Kidney (tissue), 14 donors: ENCODE results near the gene RFTN2. TPM values are rescaled to one million over a fixed set of nuclear protein-coding genes. Genes with fewer than 3 reads are reported as not detected.

Experiments used
- DNase-seq, 5 donors: peaks; one replicate each; pipeline ENCODE4 v3.0.0-alpha.2; 2013 to 2020
- FAIRE-seq: peaks from 2 replicates; lab custom pipeline; 2012; peaks lifted over from hg19 to GRCh38; lab: Jason Lieb, UNC
- H3K27ac ChIP-seq, 2 donors: one replicate each; pipeline ENCODE4 v1.7.0; 2013; ENCODE audit warnings: low read depth in 2 of 2, low read length in 2 of 2, inconsistent platforms in 1 of 2
- H3K27me3 ChIP-seq: one replicate; pipeline ENCODE4 v1.7.1; 2013; ENCODE audit warnings: low read length, inconsistent platforms; ENCODE audit not compliant: control insufficient read depth, insufficient read depth
- H3K36me3 ChIP-seq, 3 donors: one replicate each; pipeline versions ENCODE4 v1.7.0 to v1.7.1; 2013; ENCODE audit warnings: low read length in 3 of 3, control low read depth in 1 of 3, inconsistent platforms in 1 of 3; ENCODE audit not compliant: insufficient read depth in 3 of 3, control insufficient read depth in 2 of 3
- H3K4me1 ChIP-seq, 3 donors: one replicate each; pipeline versions ENCODE4 v1.7.0 to v1.7.1; 2013; ENCODE audit warnings: low read length in 3 of 3, inconsistent platforms in 1 of 3, low read depth in 1 of 3; ENCODE audit not compliant: control insufficient read depth in 2 of 3, insufficient read depth in 2 of 3
- H3K4me3 ChIP-seq, 3 donors: one replicate each; pipeline versions ENCODE4 v1.7.0 to v1.8.1; 2013; ENCODE audit warnings: low read length in 3 of 3, control low read depth in 1 of 3, inconsistent platforms in 1 of 3
- H3K9ac ChIP-seq, 3 donors: one replicate each; pipeline versions ENCODE4 v1.7.0 to v1.7.1; 2013; ENCODE audit warnings: low read length in 3 of 3, control low read depth in 1 of 3, inconsistent platforms in 1 of 3
- H3K9me3 ChIP-seq, 3 donors: one replicate each; pipeline versions ENCODE4 v1.7.0 to v1.7.1; 2013; ENCODE audit warnings: low read length in 3 of 3, control low read depth in 1 of 3, inconsistent platforms in 1 of 3; ENCODE audit not compliant: control insufficient read depth in 2 of 3, insufficient read depth in 1 of 3
- CTCF ChIP-seq: IDR thresholded peaks from 3 replicates; pipeline ENCODE4 v1.5.1; 2012; ENCODE audit warnings: mild to moderate bottlenecking, moderate library complexity, borderline replicate concordance; ENCODE audit not compliant: insufficient read depth; ENCODE audit errors: extremely low read depth
- intact Hi-C: fragments of 100-400 bp; cut with DNase I; formaldehyde crosslinking; loops from one replicate; pipeline ENCODE4 v1.11.1; 2022
- polyA plus RNA-seq: library from polyadenylated mRNA; stranded (reverse); fragments of 350-450 nt; fragmentation: Illumina TruSeq; extraction: RNeasy Lipid Tissue Mini Kit (QIAGEN cat#74804); gene quantifications from one replicate; pipeline ENCODE4 v1.2.3, GENCODE V29; 2014; ENCODE audit warnings: low read depth, low replicate concordance; ENCODE audit not compliant: insufficient read depth
- total RNA-seq: library from RNA; stranded (reverse); fragmentation: NEBNext Ultra II Directional; extraction: Animal tissue kit (Norgen Biotek cat#: 25700); gene quantifications from one replicate; pipeline ENCODE4 v1.2.1, GENCODE V29; 2021
- donor health status: control.
- donor health status: control.
- donor health status: control.
- donor health status: control.
- donor health status: control.
- donor health status: DM: yes; HTN: yes; CAD: no.
- donor health status: Normal renal cell carcinoma (clear cell type).

The RFTN2 gene
- total and polyA plus RNA-seq, 2 donors from 2014 or later: 1.4 to 4.0 TPM

DNA sequence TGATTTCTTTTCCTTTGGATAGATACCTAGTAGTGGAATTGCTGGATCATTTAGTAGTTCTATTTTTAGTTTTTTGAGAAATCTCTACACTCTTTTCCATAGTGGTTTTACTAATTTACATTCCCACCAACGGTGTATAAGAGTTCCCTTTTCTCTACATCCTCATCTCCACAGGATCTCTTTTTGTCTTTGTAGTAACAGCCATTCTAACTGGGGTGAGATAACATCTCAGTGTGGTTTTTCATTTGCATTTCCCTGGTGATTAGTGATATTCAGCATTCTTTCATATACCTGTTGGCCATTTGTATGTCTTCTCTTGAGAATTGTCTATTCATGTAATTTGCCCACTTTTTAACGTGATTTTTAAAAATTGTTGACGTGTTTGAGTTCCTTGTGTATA, 13.8 kb downstream of the RFTN2 start:
- Histone ChIP-seq H3K9me3 (no peaks in the 10 kb centered on the region), H3K4me3 (no peak overlapping the region), H3K27me3 (no peaks in the 10 kb centered on the region), H3K27ac (no peak overlapping the region), H3K36me3 (no peaks in the 10 kb centered on the region), H3K9ac (no peak overlapping the region), H3K4me1 (no peaks in the 10 kb centered on the region)
- FAIRE-seq (no peak), DNase-seq (no peak)
- TF ChIP-seq CTCF: no peak
- intact Hi-C loops: no loop called here

GRCh38 chr2:197657562-197657961, 17.8 kb downstream of the RFTN2 start:
- H3K9me3 ChIP-seq: no peaks in the 10 kb centered on the region
- DNase-seq (no peak), FAIRE-seq (no peak)

GRCh38 chr2:197647961-197648690, 27.3 kb downstream of the RFTN2 start:
- H3K9ac ChIP-seq: no peak overlapping the region
- H3K4me3 ChIP-seq: no peak overlapping the region
- DNase-seq (peak in 1 of 5 donors; percentile 12), FAIRE-seq (no peak)
- no peaks in the 10 kb centered on the region for H3K4me1 ChIP-seq
- H3K27me3 ChIP-seq: no peaks in the 10 kb centered on the region
- intact Hi-C loops: no loop called here
- no peak for TF ChIP-seq CTCF
- H3K9me3 ChIP-seq: no peaks in the 10 kb centered on the region
- peaks cover 0 to under 1% (median 0%) of the 10 kb centered on the region in 3 donors for H3K36me3 ChIP-seq
- no peak overlapping the region for H3K27ac ChIP-seq

More at GRCh38 chr2:197657562-197657961, 17.8 kb downstream of the RFTN2 start:
- Histone ChIP-seq H3K27ac (no peak overlapping the region), H3K27me3 (no peaks in the 10 kb centered on the region), H3K9ac (no peak overlapping the region), H3K36me3 (no peaks in the 10 kb centered on the region), H3K4me1 (no peaks in the 10 kb centered on the region), H3K4me3 (no peak overlapping the region)
- intact Hi-C loops: no loop called here
- no peak for TF ChIP-seq CTCF
